HG03432 (cell line): ENCODE data around the gene FBXO21.

ENCODE experiments used
- ATAC-seq: cut with Tn5 transposase; IDR thresholded peaks from one replicate; pipeline ENCODE4 v1.9.1; 2021; ENCODE audit warnings: mild to moderate bottlenecking, moderate library complexity; ENCODE audit not compliant: unreplicated experiment

Gene FBXO21

DNA sequence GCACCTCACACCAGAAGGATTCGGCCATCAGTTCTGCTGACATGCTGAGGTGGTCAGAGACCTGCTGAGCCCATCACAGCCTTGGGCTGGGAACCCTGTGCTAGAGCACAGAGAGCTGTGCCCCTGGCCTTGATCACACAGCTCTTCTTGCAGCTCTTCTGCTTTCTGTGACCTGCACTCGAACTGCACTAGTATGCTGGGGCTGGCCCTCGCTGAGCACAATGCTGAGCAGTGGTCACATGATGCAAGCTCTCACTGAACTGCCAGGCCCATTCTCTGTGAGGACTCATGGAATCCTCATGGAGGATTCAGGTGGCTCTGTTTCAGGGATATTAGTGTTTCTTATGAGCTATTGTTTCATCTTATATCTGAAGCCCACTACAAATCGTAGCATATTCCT is 22.5 kb downstream of the FBXO21 start:
- ATAC-seq = no peak

DNA sequence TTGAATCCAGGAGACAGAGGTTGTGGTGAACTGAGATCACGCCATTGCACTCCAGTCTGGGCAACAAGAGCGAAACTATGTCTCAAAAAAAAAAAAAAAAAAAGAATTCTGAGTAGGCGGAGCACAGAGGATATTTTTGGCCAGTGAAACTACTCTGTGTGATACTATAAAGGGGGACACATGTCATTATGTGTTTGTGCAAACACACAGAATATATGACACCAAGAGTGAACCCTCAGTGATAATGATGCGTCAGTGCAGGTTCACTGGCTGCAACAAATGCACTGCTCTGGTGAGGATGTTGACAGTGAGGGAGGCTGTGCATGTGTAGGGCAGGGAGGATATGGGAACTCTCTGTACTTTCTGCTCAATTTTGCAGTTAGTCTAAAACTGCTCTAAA is 24.2 kb downstream of the FBXO21 start:
- ATAC-seq = no peak

DNA sequence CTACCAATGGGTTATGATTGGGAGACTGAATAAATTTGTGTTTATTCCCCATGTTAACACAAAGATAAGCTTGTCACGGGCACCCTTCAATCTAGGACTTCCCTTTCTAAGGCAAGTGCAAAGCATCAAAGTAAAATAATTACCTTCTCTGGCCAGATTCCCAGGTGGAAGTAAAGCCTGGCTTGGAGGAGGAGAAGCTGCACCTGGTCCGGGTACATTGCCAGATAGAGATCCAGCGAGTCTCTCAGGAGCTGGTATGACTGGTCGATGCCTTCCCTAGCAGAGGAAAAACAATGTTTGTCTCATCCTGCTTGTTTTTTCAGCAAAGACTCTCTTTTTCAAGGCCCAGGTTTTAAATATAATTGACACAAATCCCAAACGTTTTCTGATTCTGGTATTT is 24.9 kb downstream of the FBXO21 start:
- ATAC-seq = no peak

DNA sequence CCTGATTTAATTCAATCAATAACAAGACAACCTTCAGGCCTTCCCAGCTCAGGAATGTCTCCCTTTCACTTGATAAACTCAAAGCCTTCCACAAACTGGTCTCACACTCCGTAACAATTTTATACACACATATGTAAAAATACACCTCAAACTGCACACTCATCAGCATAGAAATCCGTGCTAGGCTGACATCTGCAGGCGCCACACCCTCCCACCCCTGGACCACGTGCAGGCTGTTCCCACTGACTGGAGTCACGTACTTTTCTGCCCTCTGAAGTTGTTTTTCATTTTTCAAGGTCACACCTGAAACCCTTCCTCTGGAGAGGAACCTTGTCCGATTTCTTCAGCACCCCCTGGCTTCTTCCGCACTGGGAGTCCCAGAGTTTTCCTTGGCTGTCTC is 27.6 kb downstream of the FBXO21 start:
- no peak for ATAC-seq

DNA sequence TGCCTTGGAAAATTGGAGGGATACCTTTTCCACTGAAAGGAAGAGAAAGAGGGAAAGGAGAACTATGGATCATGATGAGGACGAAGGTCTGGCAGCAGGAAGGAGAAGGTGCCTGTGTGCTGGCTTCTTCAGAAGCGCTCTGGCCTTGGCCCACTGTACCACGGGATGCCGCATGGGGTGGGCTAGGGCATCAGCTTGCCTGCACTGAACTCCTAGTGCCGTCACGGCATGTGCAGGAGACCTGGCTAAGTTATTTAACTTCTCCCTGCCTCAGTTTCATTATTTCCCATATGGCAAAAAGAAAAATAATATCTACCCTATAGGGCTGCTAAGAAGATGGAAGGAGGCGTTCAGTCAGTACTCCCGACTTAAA is 28.1 kb downstream of the FBXO21 start:
- ATAC-seq = no peak

DNA sequence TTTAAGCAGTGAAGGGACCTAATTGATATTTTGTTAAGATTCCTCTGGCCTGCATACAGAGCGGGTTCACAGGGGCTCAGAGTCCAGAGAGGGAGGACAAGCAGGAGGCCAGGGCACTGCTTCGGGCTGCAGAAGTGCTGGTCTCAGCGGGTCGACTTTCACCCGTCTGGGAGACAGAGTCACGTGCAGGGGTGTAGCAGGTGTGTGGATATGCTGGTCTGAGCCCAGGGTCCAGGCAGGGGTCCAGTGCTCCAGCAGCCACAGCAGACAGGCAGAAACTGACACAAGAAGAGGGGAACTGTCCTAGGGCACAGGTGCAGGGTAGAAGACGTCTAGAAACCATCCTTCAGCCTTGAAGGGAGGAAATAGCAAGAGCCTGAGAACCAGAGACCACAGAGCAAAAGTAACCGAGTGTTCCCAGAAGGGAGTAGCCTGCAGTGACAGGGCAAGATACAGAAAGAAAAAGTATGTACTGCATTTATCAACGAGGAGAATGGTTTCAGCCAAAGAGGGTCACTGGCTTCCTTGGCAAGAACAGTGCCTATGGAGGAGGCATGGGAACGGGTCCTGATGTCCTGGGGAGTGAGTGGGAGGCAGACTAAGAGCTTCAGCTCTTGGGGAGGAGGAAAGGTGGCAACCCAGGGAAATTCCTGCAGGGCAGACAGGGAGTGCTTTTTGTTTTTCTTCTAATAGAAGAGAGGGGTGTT is 28.7 kb downstream of the FBXO21 start:
- no peak for ATAC-seq

DNA sequence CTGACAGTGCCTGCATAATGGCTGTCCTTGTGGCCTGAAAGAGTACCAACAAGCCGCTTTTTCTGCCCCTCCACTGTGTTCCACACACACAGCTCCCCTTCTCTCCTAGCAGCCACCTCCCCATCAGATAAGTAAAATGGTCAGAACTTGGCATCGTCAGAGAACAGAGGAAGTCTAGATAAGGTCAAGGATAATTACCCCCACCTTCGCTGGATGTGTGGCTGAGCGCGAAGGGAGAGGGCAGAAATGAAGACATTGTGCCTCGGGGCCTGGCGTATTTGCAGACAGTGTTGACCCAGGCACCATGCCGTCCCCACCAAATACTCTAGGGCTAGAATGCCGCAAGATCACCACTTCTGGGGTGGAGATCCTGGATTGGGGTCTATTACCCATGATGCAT is 30.6 kb downstream of the FBXO21 start:
- ATAC-seq = no peak

DNA sequence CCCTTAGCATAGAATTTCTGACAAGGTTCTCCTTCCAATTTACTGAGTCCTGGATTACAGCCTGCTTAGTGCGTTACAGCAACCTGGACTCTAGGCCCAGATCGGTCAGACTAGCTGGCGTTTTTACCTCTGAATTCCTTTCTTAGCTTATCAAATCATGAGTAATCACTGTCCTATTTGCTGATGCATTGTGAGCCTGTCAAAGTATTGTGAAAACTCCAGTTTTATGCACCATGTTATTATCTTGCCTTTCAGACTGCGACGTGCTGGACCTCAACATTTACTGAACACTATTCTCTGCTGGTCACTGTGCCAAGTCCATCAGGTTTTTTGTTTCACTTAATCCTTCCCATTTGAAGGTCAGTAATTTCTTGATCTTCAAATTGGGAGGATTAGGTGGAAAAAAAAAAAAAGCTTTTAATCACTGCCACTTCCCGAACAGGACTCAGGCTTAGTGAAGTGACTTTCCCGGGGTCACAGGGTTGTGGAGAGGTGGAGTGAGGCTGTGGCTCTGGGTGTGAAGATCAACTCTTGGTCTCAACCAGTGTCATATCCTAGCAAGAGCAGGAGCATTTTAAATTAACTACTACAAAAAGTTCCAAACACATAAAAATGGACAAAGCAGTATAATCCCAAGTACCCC is 31.2 kb downstream of the FBXO21 start:
- no peak for ATAC-seq

DNA sequence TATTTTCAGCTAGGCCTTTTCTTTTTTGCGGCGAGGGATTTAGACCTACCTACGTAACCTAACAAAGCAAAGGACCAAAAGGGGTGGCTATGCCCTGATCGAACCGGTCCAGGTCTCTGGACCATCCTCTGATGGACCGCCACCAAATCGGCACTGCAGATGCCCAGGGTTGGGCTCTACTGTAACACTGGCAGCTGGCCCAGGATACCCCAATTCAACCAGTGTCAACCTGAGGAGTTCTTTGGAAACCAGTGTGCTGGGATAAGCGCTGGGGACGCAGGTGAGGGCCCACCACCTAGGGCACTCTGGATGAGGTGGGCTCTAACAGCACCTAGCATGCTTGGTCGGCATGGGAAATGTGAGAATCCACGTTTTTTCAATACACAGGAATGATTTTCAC is 32.2 kb downstream of the FBXO21 start:
- no peak for ATAC-seq

DNA sequence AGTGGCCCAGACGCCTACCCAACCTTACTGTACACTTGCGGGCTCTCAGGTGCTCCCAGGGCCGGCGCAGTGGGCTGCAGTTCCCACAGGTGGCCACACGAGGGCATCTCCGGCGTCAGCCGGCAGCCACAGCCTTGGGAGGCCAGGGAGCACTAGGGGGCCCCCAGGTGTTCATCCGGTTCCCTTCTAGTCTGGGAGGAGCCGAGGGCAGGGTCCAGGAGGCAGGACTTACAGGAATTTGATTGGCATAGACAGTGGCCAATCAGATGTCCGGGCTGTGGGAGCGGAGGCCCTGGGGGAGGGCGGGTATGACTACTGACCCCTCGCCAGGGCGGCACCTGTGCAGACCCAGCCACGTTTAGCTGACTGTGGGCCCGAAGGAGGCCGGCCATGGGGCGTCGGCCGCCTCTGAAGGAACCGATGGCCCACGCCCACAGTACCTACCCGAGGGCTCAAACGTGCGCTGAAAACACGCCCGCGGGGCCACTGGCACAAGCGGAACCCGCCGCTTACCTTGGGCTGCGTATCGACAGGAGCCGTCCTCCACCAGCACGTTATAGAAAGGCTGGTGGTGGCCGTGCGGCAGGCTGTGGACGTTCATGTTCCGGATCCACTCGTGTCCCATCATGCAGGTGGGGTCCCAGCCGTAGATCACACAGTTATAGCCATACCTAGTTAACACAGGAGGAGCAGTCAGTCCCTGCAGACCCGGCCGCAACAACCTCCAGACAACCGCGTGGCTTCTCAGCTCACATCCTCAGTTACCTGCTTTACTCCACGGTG is 34.8 kb downstream of the FBXO21 start:
- ATAC-seq = peak; percentile 83

DNA sequence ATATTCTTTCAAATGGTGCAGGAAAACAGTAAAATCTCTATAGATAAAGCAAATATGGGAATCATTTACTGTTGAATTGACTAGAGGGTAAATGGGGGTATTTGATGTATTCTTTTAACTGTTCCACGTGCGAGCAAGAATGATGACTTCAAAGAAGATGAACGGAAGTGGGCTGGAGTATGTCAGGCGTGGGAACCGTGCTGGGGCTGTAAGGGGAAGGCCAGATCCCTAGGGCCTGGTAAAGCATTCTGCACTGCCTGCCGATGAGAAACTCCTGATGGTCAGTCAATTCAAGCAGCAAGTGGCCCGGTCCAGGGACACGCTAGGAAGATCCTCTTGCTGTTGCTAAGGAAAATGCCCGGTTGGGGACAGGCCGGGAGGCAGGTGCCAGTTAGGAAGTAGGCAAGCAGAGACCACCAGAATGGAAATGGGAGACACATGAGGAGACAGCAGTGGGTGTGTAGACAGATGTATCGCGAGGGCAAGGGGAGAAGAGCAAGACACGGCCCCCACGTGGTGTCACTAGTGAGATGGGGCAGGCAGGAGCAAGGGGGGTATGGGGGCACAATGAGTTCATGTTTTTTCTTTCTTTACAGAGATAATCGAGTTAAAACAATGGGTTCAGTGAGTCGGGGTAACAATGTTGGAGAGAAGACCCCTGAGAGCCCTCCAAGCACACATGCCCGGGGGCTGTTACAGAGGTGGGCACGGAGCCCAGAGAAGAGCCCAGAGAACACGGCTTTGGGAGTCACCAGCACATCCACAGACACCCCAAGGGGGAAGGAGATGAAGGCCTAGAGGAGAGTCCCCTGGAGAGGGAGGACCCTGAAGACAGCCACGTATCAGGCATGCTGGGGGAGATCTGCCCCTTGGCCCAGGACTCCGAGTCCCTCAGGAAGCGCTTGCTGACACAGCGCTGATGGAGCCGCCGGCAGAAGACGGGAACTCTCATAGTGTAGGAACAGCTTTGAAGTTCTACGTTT is 37.2 kb downstream of the FBXO21 start:
- ATAC-seq = no peak

DNA sequence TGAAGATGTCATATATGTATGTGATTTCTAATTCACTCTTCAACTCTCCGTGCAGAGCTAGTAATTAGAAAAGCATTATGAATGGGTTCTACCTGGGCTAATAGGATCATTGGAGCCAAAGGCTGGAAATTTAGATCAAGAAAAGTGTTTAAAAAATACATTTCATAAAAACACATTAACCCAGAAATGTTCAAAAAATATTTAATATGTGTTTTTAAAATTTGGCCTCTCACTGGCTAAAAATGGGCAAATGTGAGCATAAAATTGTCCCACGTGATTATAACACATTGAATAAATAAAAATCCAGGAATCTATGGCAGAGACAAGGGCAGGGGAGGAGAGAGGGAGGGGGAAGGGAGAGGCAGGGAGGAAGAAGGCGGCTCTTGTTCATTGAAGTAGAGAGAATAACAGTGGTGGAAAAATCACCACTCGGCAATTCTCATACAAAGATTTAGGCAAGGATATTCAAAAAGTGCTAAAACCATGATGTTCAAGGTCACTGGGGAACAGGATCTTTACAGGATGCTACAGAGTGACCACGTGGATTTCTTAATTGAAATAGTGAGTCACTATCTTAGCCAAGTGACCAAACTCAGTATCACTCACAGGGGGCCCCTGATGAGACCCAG is 38.8 kb downstream of the FBXO21 start:
- ATAC-seq = no peak

DNA sequence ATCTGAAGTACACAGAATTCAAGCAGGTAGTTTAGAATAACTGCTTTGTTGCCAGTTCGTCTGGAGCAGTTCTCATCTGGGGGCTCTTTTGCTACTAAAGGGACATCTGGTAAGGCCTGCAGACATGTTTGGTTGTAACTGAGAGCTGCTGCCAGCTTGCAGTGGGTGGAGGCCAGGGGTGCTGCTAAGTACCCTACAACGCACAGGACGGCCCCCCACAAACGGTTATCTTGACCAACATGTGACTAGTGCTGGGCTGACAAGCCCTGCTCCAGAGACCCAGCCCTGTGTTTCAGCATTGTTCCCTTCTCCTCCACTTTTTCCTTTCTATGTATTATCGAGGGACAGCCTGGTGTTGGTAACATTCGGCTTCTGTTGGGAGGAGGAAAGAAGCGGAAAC is 40.8 kb downstream of the FBXO21 start:
- no peak for ATAC-seq

DNA sequence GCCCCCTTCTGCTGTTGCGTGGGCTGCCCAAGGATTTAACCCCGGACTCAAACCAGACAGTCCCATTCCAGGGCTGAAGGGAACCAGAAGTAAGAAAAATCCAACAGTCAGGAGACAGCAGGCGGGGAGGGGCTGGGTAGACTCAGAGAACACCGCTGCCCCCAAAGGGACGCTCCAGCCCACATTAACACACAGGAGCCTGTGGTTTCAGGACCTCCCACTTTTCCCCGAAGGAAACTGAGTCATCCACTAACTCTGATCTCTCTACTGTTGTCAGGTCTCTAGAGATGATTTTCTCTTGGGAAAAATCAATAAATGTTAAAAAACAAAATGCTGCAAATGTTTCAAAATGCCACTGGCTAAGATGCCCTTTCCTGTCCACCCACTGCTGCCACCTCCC is 41.6 kb downstream of the FBXO21 start:
- no peak for ATAC-seq

DNA sequence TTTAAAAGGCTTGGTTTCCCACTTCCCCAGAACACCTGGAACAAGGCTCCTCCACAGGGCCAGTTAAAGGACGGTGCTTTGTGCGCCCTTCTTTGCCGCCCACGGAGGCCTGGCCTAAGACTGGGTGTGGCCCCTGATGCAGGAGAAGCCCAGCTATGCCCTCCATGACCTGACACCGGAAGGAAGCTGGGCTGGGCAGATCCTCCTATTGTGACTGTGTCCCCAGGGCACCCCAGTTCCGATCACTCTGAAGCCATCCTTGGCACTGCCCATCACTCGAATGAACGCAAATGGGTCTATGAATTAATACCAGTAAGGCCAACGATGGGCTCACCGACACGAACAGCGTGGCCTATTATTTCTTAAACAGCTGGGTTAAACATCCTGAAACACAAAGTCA is 42.6 kb downstream of the FBXO21 start:
- no peak for ATAC-seq

DNA sequence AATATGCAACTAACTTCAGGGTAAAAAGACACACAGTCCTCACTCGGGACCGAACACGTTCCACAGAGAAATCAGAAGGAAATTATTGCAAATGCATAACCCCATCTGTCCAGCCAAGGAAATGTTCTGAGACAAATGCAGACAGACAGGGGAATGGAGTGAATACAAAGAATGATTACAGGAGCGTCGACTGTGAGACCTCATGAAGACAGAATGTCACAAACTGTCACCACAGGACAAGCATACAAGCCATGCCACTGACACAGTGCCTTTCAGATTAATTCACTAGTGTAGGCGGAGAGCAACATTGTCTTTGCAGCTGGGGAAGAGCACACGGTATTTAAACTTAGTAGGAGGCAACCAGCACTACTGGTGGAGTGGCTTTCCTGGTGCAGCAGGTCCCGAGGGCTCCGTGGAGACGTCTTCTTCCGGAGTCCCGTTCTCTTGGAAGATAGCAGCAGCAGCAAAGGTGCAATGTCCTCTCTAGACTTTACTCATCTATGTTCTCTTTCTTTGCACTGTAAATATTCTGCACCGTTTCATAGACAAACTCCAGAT is 44.6 kb downstream of the FBXO21 start:
- ATAC-seq = no peak

DNA sequence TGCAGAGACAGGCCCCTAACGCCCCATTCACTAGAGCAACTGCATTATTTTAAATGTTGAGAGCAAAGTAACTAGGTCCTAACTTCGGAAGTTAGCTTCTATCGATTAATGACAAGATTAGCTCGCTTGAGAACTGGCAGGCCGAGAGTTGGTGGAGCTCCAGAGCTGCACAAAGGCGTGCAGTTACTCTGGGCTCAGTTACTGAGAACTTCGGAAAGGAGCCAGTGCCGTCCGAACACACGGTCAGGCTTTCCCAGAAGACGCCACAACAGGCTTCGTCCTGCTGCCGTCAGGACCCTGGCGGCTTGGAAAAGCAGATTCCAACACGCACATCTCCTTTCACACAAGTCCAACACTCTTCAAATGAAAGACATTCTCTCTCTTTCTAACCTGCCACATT is 45.7 kb downstream of the FBXO21 start:
- no peak for ATAC-seq

DNA sequence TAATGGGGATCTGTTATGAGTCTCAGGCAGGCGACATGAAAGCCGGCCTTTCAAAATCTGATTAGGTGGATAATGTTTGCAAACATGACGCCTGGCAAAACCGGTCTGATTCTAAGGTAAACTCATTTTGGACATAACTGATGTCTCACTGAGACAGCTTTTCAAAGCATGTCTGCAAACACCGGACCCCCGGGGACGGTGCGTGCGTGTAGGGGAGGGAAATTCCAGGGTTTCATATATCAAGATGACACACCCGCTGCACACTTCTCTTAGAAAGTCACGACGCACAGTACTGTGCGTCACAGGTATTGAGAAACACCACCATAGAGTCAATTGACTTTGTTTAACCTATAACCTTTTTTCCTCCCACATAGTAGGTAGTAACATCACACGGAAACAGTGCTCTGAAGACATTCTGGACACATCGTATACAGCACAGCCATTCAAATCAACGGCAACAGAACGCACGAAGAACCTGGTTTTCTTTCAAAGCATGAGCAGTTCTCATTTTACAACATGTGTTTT is 47.2 kb downstream of the FBXO21 start:
- no peak for ATAC-seq

DNA sequence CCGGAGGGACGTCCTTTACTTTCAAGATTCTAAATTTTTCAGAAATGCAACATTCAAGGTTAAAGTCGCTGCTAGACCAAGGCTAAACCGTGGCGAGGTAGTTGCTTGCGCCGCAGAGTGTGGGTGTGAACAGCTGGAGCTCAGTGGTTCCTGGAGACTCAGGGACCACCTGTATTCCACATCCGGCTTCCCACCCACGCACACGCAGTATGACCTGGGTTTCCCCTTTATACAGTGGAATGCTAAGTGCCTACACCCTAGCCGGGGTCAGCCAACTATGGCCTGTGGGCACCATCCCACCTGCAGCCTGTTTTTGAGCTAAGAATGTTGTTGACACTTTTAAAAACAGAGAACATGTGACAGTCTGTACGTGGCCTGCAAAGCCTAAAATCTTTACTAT is 48.2 kb downstream of the FBXO21 start:
- ATAC-seq = peak; percentile 61
